CD14-positive monocyte (primary cell): Measurements from ENCODE around the gene HOPX. TPM values are rescaled to one million over a fixed set of nuclear protein-coding genes. Genes with fewer than 3 reads are reported as not detected.

Experiments used
- DNase-seq, 3 donors: peaks; one replicate each; pipeline ENCODE4 v3.0.0-alpha.2; 2011 to 2022
- H2AFZ ChIP-seq: 2 replicates; pipeline ENCODE4 v1.6.0; 2012; ENCODE audit warnings: mild to moderate bottlenecking, low read depth, low read length, inconsistent platforms; ENCODE audit not compliant: insufficient read depth, poor library complexity, severe bottlenecking
- H3K27ac ChIP-seq, 2 donors: 1 replicate in 1 of 2; 2 replicates in 1 of 2; pipeline ENCODE4 v1.5.1; 2012 to 2013; ENCODE audit warnings: low read length in 2 of 2, control low read depth in 1 of 2, inconsistent platforms in 1 of 2, low read depth in 1 of 2, mild to moderate bottlenecking in 1 of 2
- H3K27me3 ChIP-seq, 2 donors: one replicate each; pipeline versions ENCODE4 v1.6.0 to v1.6.1; 2011 to 2013; ENCODE audit warnings: low read length in 2 of 2; ENCODE audit not compliant: control insufficient read depth in 2 of 2, insufficient read depth in 2 of 2
- H3K36me3 ChIP-seq, 2 donors: replicated peaks in 1 of 2; 1 replicate in 1 of 2; 2 replicates in 1 of 2; pipeline versions ENCODE4 v1.5.1 to v1.6.1; 2012 to 2013; ENCODE audit warnings: low read length in 2 of 2, control low read depth in 1 of 2, inconsistent platforms in 1 of 2, mild to moderate bottlenecking in 1 of 2; ENCODE audit not compliant: insufficient read depth in 2 of 2, control insufficient read depth in 1 of 2
- H3K4me1 ChIP-seq, 2 donors: 1 replicate in 1 of 2; 2 replicates in 1 of 2; pipeline versions ENCODE4 v1.5.1 to v1.6.1; 2012 to 2013; ENCODE audit warnings: low read length in 2 of 2, control low read depth in 1 of 2, inconsistent platforms in 1 of 2, mild to moderate bottlenecking in 1 of 2, moderate library complexity in 1 of 2; ENCODE audit not compliant: insufficient read depth in 2 of 2, control insufficient read depth in 1 of 2
- H3K4me2 ChIP-seq: replicated peaks from 2 replicates; pipeline ENCODE3; 2012; ENCODE audit warnings: low read length, moderate library complexity, mild to moderate bottlenecking; ENCODE audit not compliant: poor library complexity, severe bottlenecking; ENCODE audit errors: extremely low read depth
- H3K4me3 ChIP-seq, 3 experiments: fragments of 200-600 bp in 1 of 3; sonication (generic) in 1 of 3; replicated peaks in 1 of 3; 1 replicate in 2 of 3; 2 replicates in 1 of 3; pipeline ENCODE4 v1.5.1; 2011 to 2013; ENCODE audit warnings: low read length in 3 of 3, mild to moderate bottlenecking in 3 of 3, control low read depth in 2 of 3, low read depth in 2 of 3, inconsistent platforms in 1 of 3, moderate library complexity in 1 of 3
- H3K79me2 ChIP-seq: 2 replicates; pipeline ENCODE4 v1.6.0; 2012; ENCODE audit warnings: mild to moderate bottlenecking, control low read depth, inconsistent platforms, low read length, moderate library complexity; ENCODE audit not compliant: insufficient read depth
- H3K9ac ChIP-seq: 2 replicates; pipeline ENCODE4 v1.6.0; 2017; ENCODE audit warnings: low read length, mild to moderate bottlenecking; ENCODE audit not compliant: insufficient read depth, poor library complexity, severe bottlenecking
- H3K9me3 ChIP-seq, 2 donors: replicated peaks in 1 of 2; 1 replicate in 1 of 2; 2 replicates in 1 of 2; pipeline versions ENCODE4 v1.5.1 to v1.6.1; 2012 to 2013; ENCODE audit warnings: low read length in 2 of 2, control low read depth in 1 of 2; ENCODE audit not compliant: control insufficient read depth in 1 of 2, insufficient read depth in 1 of 2
- H4K20me1 ChIP-seq: 2 replicates; pipeline ENCODE4 v1.6.0; 2012; ENCODE audit warnings: mild to moderate bottlenecking, low read length, control low read depth, moderate library complexity; ENCODE audit not compliant: insufficient read depth
- H3K27ac Mint-ChIP-seq, 7 donors: one replicate each; pipeline ENCODE4 v1.8.0; 2020; ENCODE audit warnings: mild to moderate bottlenecking in 7 of 7, mixed read lengths in 7 of 7, moderate library complexity in 6 of 7, inconsistent platforms in 2 of 7
- H3K27me3 Mint-ChIP-seq, 3 donors: one replicate each; pipeline ENCODE4 v1.8.0; 2021 to 2022; ENCODE audit warnings: low read depth in 3 of 3, mild to moderate bottlenecking in 3 of 3, mixed read lengths in 3 of 3, moderate library complexity in 3 of 3, inconsistent platforms in 1 of 3
- H3K36me3 Mint-ChIP-seq, 2 donors: one replicate each; pipeline ENCODE4 v1.8.0; 2020; ENCODE audit warnings: mixed read lengths in 2 of 2, inconsistent platforms in 1 of 2, mild to moderate bottlenecking in 1 of 2
- H3K4me1 Mint-ChIP-seq: one replicate; pipeline ENCODE4 v1.8.0; 2020; ENCODE audit warnings: mild to moderate bottlenecking, mixed read lengths
- H3K4me3 Mint-ChIP-seq, 2 donors: one replicate each; pipeline ENCODE4 v1.8.0; 2020; ENCODE audit warnings: mild to moderate bottlenecking in 2 of 2, mixed read lengths in 2 of 2, moderate library complexity in 1 of 2
- H3K9me3 Mint-ChIP-seq, 7 donors: one replicate each; pipeline ENCODE4 v1.8.0; 2020 to 2022; ENCODE audit warnings: mixed read lengths in 7 of 7, mild to moderate bottlenecking in 6 of 7, moderate library complexity in 6 of 7, inconsistent platforms in 2 of 7
- WGBS: methylation state at CpG from one replicate; pipeline ENCODE4 v1.1.5; 2013; ENCODE audit warnings: missing lambda C conversion rate; ENCODE audit not compliant: insufficient coverage; 5-methylcytosine and 5-hydroxymethylcytosine counted together
- intact Hi-C, 2 donors: fragments of 100-400 bp; cut with micrococcal nuclease; formaldehyde crosslinking; loops; one replicate each; pipeline versions ENCODE4 v1.15.0 to v1.15.1; 2023
- polyA plus RNA-seq, 3 donors: library from polyadenylated mRNA; depleted of rRNA in 1 of 3; unstranded in 2 of 3; stranded (reverse) in 1 of 3; fragments of 300-500 nt in 2 of 3; fragments of >200 nt in 1 of 3; fragmentation: Illumina TruSeq in 2 of 3; gene quantifications; 1 replicate in 2 of 3; 2 replicates in 1 of 3; pipeline ENCODE4 v1.2.3, GENCODE V29; 2012 to 2021
- TF ChIP-seq, protein P1 (sequence below): fragments of 200-600 bp; IDR thresholded peaks from one replicate; pipeline ENCODE4 v1.8.0; 2022; ENCODE audit warnings: antibody characterized with exemption, mild to moderate bottlenecking

HOPX gene
- polyA plus RNA-seq, 3 donors: 0.39 to 1.3 (median 0.52) TPM

DNA sequence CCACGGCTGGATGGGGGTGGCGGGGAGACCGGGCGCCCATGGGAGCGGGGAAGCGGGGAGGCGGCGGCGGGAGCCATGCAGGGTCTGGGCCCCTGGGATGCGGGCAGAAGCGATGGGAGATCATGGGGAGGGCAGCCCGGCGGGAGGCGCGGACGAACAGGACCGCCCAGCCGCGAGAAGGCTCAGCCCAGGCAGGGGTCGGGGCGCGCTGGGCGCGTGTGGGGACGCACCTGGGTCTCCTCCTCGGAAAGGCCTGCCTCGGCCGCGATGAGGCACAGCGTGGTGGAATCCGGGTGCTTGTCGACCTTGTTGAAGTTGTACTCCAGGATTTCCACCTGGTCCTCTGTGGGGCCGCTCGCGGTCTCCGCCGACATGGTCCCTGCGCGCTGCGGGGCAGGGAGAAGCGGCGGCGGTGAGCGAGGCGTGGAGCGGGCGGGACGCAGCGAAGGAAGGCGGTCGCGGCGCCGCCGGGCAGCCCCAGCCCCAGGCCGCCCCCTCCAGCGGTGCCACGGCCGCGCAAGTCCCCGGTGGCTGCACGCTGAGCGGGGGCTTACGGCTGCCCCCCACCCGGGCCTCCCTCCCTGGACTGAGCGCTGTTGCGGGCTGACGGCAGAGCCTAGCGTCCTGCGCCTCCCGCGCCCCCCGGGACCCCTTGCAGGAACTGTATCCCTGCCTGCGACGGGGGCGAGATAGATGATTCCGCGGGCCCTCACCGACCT is 25.3 kb downstream of the HOPX start:
- intact Hi-C loops: loop anchor here in 1 of 2 donors (10.0 kb wide), 1 partner anchor 149 kb away; no protein-coding TSS in a partner anchor
- H3K27ac Mint-ChIP-seq: no peak overlapping the region

DNA sequence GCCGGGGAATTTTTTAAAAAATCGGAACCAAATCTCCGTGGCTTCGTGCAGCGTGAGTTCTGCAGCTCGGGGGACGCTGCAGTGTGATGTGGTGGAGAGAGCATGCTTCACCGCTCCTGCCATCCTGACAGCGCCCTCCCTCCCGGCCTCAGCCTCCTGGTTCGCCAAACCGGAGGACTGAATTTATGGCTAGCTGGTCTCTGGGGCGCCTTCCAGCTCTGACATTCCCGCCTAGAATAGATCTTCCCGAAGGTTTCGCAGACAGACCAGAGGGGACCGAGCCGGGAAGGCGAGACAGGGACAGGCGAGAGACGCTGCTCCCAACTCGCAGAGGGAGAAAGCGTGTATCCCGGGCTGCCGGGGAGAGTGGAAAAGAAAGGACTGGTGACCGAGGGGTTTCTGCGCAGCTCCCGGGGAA is 25.9 kb downstream of the HOPX start:
- peak overlapping the region; percentile 42 to 74 (median 45) for H3K4me3 ChIP-seq
- DNase-seq: peak in 2 of 3 donors; percentile 6 to 17
- Mint-ChIP-seq H3K27me3 (peaks cover 45 to 59% (median 50%) of the 10 kb centered on the region in 3 donors), H3K4me3 (peak overlapping the region; percentile 88 to 99), H3K36me3 (peaks cover 0 to 23% of the 10 kb centered on the region in 2 donors), H3K9me3 (peaks cover 0 to 22% (median 15%) of the 10 kb centered on the region in 7 donors), H3K4me1 (peaks cover 68% of the 10 kb centered on the region), H3K27ac (peak overlapping the region in 1 of 7 donors; percentile 15)
- H3K27me3 ChIP-seq: peaks cover 42 to 48% of the 10 kb centered on the region in 2 donors
- H4K20me1 ChIP-seq: no peaks in the 10 kb centered on the region
- H3K27ac ChIP-seq: no peak overlapping the region
- H2AFZ ChIP-seq: peak overlapping the region; percentile 83
- no peaks in the 10 kb centered on the region for H3K79me2 ChIP-seq
- 0% methylated on average over 21 of the region's 28 CpGs for WGBS
- TF ChIP-seq, protein P1, sequence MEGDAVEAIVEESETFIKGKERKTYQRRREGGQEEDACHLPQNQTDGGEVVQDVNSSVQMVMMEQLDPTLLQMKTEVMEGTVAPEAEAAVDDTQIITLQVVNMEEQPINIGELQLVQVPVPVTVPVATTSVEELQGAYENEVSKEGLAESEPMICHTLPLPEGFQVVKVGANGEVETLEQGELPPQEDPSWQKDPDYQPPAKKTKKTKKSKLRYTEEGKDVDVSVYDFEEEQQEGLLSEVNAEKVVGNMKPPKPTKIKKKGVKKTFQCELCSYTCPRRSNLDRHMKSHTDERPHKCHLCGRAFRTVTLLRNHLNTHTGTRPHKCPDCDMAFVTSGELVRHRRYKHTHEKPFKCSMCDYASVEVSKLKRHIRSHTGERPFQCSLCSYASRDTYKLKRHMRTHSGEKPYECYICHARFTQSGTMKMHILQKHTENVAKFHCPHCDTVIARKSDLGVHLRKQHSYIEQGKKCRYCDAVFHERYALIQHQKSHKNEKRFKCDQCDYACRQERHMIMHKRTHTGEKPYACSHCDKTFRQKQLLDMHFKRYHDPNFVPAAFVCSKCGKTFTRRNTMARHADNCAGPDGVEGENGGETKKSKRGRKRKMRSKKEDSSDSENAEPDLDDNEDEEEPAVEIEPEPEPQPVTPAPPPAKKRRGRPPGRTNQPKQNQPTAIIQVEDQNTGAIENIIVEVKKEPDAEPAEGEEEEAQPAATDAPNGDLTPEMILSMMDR: no peak
- intact Hi-C loops: loop anchor here in 1 of 2 donors (10.0 kb wide), 1 partner anchor 150 kb away; no protein-coding TSS in a partner anchor
- H3K9me3 ChIP-seq: peaks cover 0 to 7% of the 10 kb centered on the region in 2 donors
- H3K4me2 ChIP-seq: peak overlapping the region; percentile 93
- H3K36me3 ChIP-seq: no peaks in the 10 kb centered on the region
- peaks cover 36 to 67% of the 10 kb centered on the region in 2 donors for H3K4me1 ChIP-seq
- H3K9ac ChIP-seq: peak overlapping the region; percentile 55

More for the DNA sequence above, 25.3 kb downstream of the HOPX start:
- H3K36me3 ChIP-seq: no peaks in the 10 kb centered on the region
- H3K4me1 ChIP-seq: peaks cover 34 to 69% of the 10 kb centered on the region in 2 donors
- H2AFZ ChIP-seq: peak overlapping the region; percentile 83
- H3K9ac ChIP-seq: peak overlapping the region; percentile 55
- no peaks in the 10 kb centered on the region for H4K20me1 ChIP-seq
- H3K4me2 ChIP-seq: peak overlapping the region; percentile 93
- TF ChIP-seq, protein P1: no peak
- peaks cover 0 to 22% (median 15%) of the 10 kb centered on the region in 7 donors for H3K9me3 Mint-ChIP-seq
- H3K27ac ChIP-seq: no peak overlapping the region
- peaks cover 0 to 7% of the 10 kb centered on the region in 2 donors for H3K9me3 ChIP-seq
- peaks cover 45 to 58% (median 50%) of the 10 kb centered on the region in 3 donors for H3K27me3 Mint-ChIP-seq
- H3K4me3 ChIP-seq: peak overlapping the region; percentile 42 to 74 (median 45)
- peaks cover 42 to 48% of the 10 kb centered on the region in 2 donors for H3K27me3 ChIP-seq
- no peaks in the 10 kb centered on the region for H3K79me2 ChIP-seq
- peak overlapping the region; percentile 88 to 99 for H3K4me3 Mint-ChIP-seq
- no peak for DNase-seq
- peaks cover 0 to 23% of the 10 kb centered on the region in 2 donors for H3K36me3 Mint-ChIP-seq
- under 1% methylated on average over 70 of the region's 79 CpGs for WGBS
- peaks cover 68% of the 10 kb centered on the region for H3K4me1 Mint-ChIP-seq
